Peyer's patch (tissue), 4 donors: Measurements from ENCODE around the gene TMEM79. TPM values are rescaled to one million over a fixed set of nuclear protein-coding genes. Genes with fewer than 3 reads are reported as not detected.

Experiments used
- DNase-seq, 3 donors: peaks; one replicate each; pipeline ENCODE4 v3.0.0-alpha.2; 2017 to 2019
- H3K27ac ChIP-seq, 4 donors: fragments of 200-600 bp; sonication (generic); one replicate each; pipeline ENCODE4 v1.5.1; 2016 to 2019
- H3K27me3 ChIP-seq, 2 donors: fragments of 200-600 bp; sonication (generic); one replicate each; pipeline ENCODE4 v1.5.1; 2019
- H3K36me3 ChIP-seq, 3 donors: fragments of 200-600 bp; sonication (generic); one replicate each; pipeline ENCODE4 v1.5.1; 2016 to 2019
- H3K4me1 ChIP-seq, 4 donors: fragments of 200-600 bp; sonication (generic); one replicate each; pipeline ENCODE4 v1.5.1; 2016 to 2019
- H3K4me3 ChIP-seq, 4 donors: fragments of 200-600 bp; sonication (generic); 1 replicate in 3 of 4; 2 replicates in 1 of 4; pipeline ENCODE4 v1.5.1; 2016 to 2019; ENCODE audit warnings: mild to moderate bottlenecking in 1 of 4
- H3K9me3 ChIP-seq, 4 donors: fragments of 200-600 bp; sonication (generic); one replicate each; pipeline ENCODE4 v1.5.1; 2016 to 2019; ENCODE audit warnings: mild to moderate bottlenecking in 1 of 4
- CTCF ChIP-seq, 6 experiments: fragments of 450-650 bp in 4 of 6; fragments of 200-600 bp in 2 of 6; sonication (generic) in 1 of 6; IDR thresholded peaks; one replicate each; pipeline ENCODE4 v1.5.1; 2017 to 2019; ENCODE audit warnings: antibody characterized with exemption in 6 of 6, mild to moderate bottlenecking in 3 of 6, moderate library complexity in 1 of 6
- POLR2A ChIP-seq, 2 donors: fragments of 450-650 bp; IDR thresholded peaks; one replicate each; pipeline ENCODE4 v1.5.1; 2017; ENCODE audit warnings: antibody characterized with exemption in 2 of 2, mild to moderate bottlenecking in 2 of 2, moderate library complexity in 2 of 2
- total RNA-seq, 4 donors: library from RNA; depleted of rRNA; stranded (reverse); fragments of >200 nt; gene quantifications; one replicate each; pipeline ENCODE4 v1.1.0, GENCODE V29; 2016

TMEM79 gene
- total RNA-seq, 4 donors from 2014 or later = 1.9 to 9.7 (median 5.4) TPM

- peaks cover 0 to 100% (median 0%) of the 10 kb centered on the region in 3 donors for H3K36me3 ChIP-seq
- TF ChIP-seq CTCF (IDR thresholded peaks at IDR 0.05) (no peak), POLR2A (IDR thresholded peaks at IDR 0.05) (no peak)
- H3K27ac ChIP-seq = no peak overlapping the region
Observed at GRCh38 chr1:156257711-156258110, 26.4 kb upstream of the TMEM79 start.

GRCh38 chr1:156258859-156259258 lies 25.3 kb upstream of the TMEM79 start:
- Histone ChIP-seq H3K36me3 (peaks cover 0 to 100% (median 0%) of the 10 kb centered on the region in 3 donors), H3K27me3 (no peaks in the 10 kb centered on the region), H3K4me1 (no peaks in the 10 kb centered on the region), H3K9me3 (no peaks in the 10 kb centered on the region), H3K27ac (no peak overlapping the region), H3K4me3 (no peak overlapping the region)
- DNase-seq = no peak
- TF ChIP-seq POLR2A (IDR thresholded peaks at IDR 0.05) (no peak), CTCF (IDR thresholded peaks at IDR 0.05) (no peak)

More at GRCh38 chr1:156257711-156258110, 26.4 kb upstream of the TMEM79 start:
- Histone ChIP-seq H3K4me3 (no peak overlapping the region), H3K27me3 (no peaks in the 10 kb centered on the region), H3K4me1 (no peaks in the 10 kb centered on the region), H3K9me3 (no peaks in the 10 kb centered on the region)
- no peak for DNase-seq

GRCh38 chr1:156259805-156260204 lies 24.3 kb upstream of the TMEM79 start:
- Histone ChIP-seq H3K9me3 (no peaks in the 10 kb centered on the region), H3K27me3 (no peaks in the 10 kb centered on the region), H3K36me3 (peaks cover 0 to 98% (median 0%) of the 10 kb centered on the region in 3 donors), H3K27ac (no peak overlapping the region), H3K4me3 (no peak overlapping the region), H3K4me1 (no peaks in the 10 kb centered on the region)
- TF ChIP-seq POLR2A (IDR thresholded peaks at IDR 0.05) (no peak), CTCF (IDR thresholded peaks at IDR 0.05) (no peak)
- DNase-seq = no peak

- H3K4me3 ChIP-seq = no peak overlapping the region
- peaks cover 0 to 98% (median 0%) of the 10 kb centered on the region in 3 donors for H3K36me3 ChIP-seq
- H3K4me1 ChIP-seq = no peaks in the 10 kb centered on the region
- TF ChIP-seq POLR2A (IDR thresholded peaks at IDR 0.05) = no peak
- TF ChIP-seq CTCF (IDR thresholded peaks at IDR 0.05) = no peak
- H3K27me3 ChIP-seq = no peaks in the 10 kb centered on the region
- no peaks in the 10 kb centered on the region for H3K9me3 ChIP-seq
- no peak for DNase-seq
- no peak overlapping the region for H3K27ac ChIP-seq
Observed at GRCh38 chr1:156260896-156261295, 23.2 kb upstream of the TMEM79 start.

GRCh38 chr1:156262461-156263287 lies 21.5 kb upstream of the TMEM79 start:
- no peak overlapping the region for H3K4me3 ChIP-seq
- H3K27ac ChIP-seq = no peak overlapping the region
- no peaks in the 10 kb centered on the region for H3K9me3 ChIP-seq
- peaks cover 0 to 98% (median 0%) of the 10 kb centered on the region in 3 donors for H3K36me3 ChIP-seq
- DNase-seq = no peak
- no peaks in the 10 kb centered on the region for H3K27me3 ChIP-seq
- no peaks in the 10 kb centered on the region for H3K4me1 ChIP-seq
- no peak for TF ChIP-seq POLR2A (IDR thresholded peaks at IDR 0.05)

- Histone ChIP-seq H3K4me3 (no peak overlapping the region), H3K27ac (no peak overlapping the region), H3K27me3 (no peaks in the 10 kb centered on the region), H3K9me3 (no peaks in the 10 kb centered on the region), H3K36me3 (peaks cover 0 to 98% (median 5%) of the 10 kb centered on the region in 3 donors), H3K4me1 (no peaks in the 10 kb centered on the region)
- DNase-seq = no peak
- TF ChIP-seq POLR2A (IDR thresholded peaks at IDR 0.05) = no peak
- no peak for TF ChIP-seq CTCF (IDR thresholded peaks at IDR 0.05)
Observed at GRCh38 chr1:156263288-156263655, 20.9 kb upstream of the TMEM79 start.
